Effector CD8-positive, alpha-beta T cell (primary cell): ENCODE data around the gene LBR.
"Not testable (repeated sequence)": the region's sequence is repeated elsewhere in the genome, so short reads cannot be mapped to it uniquely, and the experiment has no call there.

Experiments
- DNase-seq: peaks from one replicate; lab custom pipeline; 2025; lab: John Stamatoyannopoulos, UW

LBR gene

DNA sequence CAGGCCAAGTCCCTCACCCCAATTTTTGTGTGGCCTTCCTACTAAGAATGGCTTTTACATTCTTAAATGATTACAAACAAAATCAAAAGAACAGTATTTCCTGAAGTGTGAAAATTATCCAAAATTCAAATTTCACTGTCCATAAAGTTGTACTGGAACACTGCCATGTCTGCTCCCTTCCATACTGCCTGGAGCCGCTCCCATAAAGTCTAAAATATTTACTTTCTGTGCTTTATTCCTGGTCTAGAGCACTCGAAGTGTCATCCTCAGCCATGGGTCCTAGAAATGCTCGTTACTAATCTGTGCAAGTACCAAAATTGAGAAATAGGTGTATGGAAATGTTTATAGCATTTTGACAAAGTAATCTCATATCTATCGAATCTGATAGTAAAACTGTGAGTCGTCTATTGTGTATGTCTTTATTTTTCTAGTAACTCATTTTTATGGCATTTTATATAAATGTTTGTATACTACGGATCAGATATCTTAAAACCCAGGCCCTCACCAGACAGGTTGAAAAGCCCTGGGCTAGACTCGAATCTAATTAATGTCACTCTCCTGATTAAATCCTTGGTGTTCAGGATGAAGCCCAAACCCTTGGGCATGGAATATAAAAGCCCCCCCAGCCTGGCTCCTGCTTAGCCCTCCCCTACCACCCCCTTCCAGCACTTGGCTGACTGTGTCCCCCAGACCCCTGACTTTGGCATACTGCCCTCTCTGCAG lies 4.9 kb downstream of the LBR start:
- DNase-seq = no peak

DNA sequence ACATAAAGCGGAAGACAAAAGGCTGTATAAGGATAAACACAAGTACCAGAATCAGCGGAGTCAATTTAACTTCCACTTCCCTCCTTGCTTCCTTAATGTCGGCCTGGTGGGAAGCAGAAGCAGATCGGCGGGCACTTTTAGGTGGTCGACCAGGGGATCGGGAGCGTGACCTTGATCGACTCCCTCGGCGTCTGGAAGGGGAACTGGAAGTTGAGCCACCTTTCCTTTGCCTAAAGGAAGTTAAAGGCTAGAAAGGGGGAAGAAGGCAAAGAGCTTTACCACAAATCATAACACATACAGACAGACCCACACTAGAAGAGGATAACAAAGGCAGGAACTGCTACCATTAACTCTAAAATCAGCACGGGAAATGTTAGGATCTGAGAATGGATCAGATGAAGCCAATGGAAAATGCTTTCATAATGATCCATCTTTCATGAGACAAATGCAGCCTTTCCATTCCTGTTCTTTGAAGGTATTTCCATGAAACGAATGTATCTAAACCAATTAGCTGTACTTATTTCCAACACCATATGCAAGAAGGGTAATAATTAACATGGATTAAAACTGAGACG lies 5.7 kb downstream of the LBR start:
- DNase-seq = no peak

DNA sequence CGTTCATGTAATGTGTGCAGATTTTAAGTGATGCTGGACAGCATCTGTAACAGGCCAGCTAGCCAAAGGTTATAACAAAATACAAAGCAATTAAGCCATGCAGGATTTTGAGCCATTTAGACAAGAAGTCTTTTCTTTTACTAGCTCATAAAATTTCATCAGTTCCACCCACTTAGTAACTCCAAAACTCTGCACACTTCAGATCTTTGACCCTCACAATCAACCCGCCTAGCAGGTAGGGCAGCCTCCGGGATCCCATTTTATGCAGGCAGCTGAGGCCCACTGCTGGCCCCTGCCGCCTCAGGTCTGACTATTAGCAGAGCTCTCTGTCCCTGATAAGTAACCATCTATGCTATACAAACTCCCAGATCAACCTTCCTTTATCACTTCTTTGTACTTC lies 9.2 kb downstream of the LBR start:
- DNase-seq = no peak

DNA sequence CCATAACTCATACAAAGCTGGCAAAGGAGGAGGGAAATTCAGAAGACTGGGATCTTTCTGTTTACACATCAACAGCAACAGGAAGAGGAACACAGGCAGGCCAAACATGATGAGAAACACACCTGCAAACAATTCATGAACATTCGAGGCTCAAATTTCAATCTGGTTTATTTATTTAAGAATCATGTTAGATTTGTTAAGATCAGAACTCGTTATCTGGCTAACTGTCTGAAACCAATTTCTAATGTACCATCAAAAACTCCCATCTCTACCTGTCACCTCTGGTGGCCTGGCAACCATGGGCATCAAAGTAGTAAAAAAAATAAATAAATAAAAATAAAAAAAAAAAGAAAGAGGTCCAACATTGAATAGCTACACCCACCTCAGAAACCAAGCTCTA lies 9.8 kb downstream of the LBR start:
- DNase-seq = no peak

DNA sequence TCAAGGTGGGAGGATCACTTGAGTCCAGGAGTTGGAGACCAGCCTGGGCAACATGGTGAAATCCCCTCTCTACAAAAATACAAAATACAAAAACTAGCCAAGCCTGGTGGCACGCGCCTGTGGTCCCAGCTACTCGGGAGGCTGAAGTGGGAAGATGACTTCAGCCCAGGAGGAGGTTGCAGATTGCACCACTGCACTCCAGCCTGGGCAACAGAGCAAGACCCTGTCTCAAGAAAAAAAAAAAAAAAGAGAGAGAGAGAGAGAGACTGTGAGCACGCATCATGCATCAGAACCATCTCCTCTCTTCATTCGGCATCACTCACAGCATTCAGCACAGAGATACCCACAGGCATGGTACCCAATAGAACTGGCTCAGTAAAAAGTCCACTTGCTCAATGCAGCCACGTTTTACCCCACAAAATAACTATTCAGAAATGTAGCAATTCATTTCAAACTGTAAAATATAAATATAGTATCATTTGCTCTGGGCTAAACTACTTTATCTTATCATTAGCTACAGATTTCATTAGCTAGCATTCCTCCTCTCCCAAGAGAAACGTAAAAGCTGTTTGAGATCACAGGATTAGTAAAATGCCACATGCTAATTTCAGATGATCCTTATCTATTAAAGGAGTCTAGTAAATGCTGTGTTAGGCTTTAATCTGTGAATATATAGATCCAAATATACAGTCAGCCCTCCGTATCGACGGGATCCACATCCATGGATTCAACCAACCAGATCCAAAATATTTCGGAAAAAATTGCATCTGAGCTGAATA lies 11.7 kb downstream of the LBR start:
- no peak for DNase-seq

DNA sequence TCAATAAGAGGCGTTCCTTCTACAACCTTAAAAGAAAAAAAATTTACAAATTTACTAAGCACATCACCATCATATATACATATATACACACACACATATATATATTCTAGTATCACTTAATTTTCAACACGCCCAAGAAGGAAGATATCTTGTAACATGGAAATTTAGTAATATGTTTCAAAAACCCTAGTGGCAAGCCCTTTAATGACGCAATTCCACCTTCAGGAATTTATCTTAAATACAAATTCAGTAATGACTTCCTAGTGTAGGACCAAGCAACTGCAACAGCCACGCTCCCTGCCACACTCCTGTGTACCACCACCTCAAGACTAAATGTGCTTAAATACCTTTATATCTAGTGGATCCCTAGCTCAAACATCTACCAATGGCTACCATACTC lies 12.5 kb downstream of the LBR start:
- no peak for DNase-seq

DNA sequence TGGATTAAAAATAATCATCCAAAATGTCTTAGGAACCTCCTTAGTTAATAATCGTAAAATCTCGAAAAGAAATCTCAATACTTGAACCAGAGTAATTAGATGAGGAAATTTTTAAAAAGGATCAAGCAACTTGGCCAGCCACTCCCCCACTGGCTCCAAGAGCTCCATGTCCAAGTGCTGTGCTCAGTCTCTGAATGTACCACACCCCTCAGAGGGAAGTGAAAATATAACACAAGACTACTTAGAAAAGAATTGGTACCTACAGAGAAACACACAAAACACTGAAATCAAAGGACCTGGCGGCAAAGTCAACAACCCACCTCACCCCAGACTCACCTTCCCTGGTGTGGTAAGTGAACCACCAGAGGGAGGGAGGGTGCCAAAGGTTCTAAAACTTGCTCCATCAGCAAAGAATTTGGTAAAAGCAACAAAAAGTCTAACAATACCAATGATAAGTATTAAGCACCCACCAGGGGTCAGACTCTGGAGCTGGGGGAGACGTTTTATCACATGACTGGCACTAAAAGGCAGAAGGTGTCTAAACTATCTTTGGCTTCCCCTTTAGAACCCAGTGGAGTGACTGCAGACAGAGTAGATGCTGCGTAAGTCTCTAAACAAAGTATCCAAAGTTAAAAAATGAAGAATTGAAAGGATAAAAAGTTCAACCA lies 14.0 kb downstream of the LBR start:
- no peak for DNase-seq

DNA sequence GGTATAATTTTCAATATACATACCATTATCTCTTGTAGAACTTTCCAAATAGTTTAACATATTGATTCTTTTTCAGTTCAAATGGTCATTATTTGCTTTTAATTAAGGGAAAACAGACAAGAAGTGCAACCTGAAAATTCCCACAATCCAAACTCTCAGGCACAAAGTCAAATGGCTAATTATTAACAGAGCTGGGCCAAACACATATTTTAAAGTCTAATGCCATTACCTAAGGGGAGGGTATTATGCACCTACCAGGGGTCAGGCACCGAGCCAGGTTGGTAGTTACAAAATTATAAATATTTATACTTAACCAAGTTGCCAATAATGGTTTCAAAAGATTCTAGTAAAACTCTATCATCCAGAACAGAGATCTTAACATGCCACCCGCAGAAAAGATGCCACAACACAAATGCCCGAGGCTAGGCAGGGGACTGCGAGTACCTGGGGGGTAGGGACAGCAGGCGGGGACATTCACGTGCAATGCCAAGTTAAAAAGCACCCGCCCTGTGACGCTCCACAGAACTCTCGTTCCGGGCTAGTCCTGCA lies 15.0 kb downstream of the LBR start:
- no peak for DNase-seq

DNA sequence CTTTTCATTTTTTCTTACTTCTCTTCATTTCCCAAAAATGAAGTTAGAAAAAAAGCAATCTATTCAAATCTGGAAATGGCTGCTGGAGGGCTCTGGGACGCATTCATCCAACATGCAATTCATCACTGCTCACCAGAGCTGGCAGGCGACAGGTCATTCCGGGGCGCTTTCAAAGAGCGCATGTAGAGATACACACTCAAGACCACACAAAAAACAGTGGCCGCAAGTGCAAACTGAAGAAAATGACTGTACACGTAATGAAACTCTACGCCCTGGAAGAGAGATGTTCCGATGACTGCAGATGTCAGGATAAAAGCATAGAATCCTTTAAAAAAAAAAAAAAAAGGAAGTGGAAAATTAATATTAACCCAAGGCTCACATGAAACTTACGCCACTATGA lies 15.5 kb downstream of the LBR start:
- no peak for DNase-seq

DNA sequence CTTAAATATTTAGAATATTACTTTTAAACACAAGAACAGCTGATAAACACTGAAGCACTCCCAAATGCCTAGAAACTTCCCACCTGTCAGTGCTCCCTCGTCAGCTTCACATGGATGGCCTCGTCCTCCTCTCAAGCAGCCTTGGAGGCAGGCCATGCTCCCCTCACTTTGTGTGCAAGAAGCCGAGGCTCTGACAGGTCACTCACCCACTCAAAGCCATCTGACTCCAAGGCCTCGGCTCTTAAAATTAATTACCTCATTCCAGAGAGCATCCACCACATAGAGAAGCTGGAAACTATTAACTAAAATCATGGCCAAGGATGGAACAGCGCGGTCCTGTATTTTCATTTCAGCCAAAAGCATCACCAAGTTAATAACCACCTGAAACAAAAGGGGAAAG lies 17.8 kb downstream of the LBR start:
- DNase-seq = no peak

DNA sequence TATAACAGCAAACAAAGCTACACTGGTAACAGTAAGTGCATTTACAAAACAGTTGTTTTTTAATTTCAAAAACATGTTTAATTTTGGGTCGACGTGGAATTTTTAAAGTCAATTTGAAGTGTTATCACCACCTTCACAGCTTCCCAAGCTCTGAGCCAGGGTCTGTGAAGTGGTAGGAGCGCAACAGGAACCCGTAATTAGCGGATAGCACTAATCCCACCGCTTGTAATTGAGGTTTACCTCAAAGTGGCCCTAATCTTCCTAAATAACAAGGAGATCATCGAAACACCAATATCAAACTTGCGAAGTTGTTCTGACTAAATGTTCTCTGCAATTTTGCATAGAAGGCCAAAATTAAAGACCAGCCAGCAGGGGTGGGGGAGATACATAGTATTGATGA lies 18.8 kb downstream of the LBR start:
- no peak for DNase-seq

DNA sequence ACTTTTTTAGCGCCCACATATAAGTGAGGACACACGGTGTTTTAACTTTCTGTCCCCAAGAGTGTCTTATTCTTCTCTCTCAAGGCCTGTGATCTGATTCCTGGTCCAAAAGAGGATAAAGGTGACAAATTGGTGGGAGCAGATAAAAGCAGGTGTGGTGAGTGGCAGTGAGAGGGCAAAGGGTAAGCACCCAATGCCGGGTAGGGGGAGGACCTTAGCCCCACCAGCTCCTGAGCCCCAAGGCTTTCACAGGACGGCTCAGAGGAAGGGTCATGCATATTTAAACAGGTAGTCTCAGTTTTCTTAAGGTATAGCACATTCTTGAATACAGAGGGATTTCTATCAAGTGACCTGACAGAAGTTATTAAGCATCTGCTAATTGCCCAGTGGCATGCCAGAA lies 19.6 kb downstream of the LBR start:
- no peak for DNase-seq

DNA sequence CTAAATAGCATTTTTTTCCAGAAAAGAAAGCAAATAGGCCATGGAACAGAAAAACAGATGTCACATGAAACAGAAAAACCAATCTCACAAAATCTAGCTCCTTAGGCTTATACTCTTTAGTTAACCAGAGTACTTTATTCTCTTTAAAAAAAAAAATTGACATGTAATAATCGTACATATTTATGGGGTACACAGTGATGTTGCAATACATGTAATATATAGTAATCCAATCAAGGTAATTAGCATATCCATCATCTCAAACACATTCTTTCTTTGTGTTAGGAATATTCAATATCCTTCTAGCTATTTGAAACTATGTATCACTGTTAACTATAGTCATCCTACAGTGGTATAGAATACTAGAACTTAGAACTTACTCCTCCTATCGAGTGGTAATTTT lies 20.1 kb downstream of the LBR start:
- no peak for DNase-seq

DNA sequence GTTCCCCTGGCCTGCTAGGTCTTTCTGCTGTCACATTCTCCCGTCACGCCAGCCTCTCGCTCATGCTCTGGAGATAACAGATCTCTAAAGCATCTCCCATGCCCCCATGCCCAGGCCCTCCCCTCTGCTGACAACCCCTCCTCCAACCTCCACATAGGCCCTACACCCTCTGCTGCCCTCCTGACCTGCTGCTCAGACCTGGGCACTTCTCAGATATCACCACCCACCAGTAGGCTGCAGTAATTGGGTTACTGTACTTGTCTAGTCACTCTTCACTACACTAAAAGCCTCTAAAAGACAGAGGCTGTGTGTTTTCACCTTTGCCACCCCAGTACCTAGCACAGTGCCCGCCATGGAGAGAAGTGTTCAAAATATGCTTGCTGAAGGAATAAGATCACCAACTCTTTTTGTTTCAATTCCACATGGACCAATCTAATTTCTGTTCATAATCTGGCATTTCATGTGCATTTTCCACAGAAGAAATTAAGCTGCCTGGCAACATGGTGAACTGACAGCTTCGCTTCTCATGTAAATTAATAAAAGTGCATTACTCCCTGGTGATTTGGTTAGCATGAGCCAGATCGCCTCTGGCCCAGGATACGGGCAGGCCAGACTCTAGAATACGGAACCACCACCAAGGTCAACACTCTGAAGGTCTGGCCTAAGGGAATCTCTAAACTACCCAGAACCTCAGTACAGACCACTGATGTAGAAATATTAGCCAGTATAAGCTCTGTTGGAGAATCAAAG lies 20.7 kb downstream of the LBR start:
- DNase-seq = no peak

DNA sequence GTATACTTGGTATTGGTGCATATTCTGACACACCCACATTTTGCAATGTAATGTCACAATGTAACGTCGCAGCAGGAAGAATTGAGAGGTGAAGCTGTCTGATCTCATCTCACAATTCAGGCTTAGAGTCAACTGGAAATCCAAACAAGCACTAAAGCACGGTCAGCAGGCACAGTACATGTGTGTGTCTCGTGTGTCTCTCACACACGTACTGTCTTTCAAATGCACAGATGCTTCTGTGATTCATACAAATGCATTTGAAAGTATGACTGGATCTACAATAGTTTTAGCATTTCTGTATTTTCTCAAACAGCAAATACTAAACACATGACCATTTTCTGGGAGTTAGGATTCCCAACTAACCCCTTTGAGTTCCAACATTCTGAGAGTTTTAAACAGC lies 26.9 kb downstream of the LBR start:
- no peak for DNase-seq

DNA sequence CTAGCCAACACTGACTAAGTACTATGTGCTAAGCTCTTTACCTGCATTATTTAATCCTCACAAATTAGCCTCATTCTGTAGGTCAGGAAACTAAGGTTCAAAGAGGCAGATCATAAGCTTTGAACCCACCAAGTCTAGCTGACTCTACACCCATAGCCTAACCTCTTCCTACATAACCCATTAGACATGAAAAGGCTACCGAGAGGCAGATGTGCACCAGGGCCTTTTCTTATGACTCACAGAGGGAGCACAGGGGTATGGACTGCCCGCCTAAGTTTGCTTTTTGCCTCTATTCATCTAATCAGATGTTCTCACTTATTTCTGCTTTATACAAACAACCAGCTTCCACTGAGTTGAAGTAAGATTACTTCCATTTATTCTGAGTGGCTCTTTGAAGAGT lies 31.5 kb downstream of the LBR start:
- no peak for DNase-seq

DNA sequence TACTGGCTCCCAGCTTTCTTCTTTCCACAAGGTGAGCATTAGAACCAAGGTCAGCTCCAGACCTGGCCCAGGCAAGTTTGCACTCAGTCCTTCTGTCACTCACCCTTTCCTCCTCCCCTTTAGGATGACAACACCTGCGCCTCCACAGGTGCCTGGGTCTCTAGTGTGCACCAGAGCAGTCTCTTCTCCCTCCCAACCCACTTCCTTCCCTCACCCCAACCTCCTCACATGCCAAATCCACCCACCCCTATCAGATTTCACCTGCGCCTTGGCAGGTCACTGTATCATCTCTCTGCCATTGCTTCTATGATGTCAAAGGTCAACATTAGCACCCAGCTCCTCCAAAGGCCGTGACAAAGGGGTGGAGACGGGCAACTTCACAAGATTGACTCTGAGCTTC lies 38.0 kb downstream of the LBR start:
- DNase-seq = no peak

DNA sequence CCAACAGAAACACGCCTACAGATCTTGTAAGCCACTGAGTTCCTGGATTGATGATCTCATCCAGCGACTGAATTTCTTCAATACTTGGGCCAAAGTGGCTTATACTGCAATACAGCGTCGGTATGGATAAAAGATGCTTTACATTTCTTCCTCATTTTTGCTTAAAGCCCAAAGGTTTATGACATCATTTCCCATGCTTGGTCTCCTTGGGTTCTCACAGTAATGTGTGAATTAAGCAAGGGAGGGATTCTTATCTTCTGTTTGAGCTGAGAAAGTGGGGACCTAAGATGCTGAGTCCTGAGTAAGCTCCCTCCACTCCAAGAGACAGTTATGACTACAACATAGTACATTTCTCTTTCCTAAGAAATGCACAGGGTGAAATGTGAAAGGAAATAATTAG lies 39.5 kb downstream of the LBR start:
- DNase-seq = no peak

DNA sequence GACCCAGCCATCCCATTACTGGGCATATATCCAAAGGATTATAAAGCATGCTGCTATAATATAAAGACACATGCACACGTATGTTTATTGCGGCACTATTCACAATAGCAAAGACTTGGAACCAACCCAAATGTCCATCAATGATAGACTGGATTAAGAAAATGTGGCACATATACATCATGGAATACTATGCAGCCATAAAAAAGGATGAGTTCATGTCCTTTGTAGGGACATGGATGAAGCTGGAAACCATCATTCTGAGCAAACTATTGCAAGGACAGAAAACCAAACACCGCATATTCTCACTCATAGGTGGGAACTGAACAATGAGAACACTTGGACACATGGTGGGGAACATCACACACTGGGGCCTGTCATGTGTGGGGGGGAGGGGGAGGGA lies 41.0 kb downstream of the LBR start:
- not testable (repeated sequence) for DNase-seq

DNA sequence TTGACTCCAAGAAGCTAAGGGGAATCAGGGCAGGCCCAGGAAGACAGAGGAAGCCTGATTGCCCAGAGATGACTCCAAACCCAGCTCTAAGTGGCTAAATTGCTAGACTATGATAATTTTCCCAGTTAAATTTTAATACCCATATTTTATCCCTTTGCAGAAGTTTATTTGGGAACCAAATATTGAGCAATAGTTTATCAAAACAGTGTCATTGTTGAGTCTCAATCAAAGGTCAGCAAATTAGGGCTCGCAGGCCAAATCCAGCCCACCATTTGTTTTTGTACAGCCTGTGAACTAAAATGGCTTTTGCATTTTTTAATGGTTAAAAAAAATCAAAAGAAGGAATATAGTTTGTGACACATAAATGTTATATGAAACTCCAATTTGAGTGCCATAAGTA lies 47.1 kb downstream of the LBR start:
- DNase-seq = no peak

DNA sequence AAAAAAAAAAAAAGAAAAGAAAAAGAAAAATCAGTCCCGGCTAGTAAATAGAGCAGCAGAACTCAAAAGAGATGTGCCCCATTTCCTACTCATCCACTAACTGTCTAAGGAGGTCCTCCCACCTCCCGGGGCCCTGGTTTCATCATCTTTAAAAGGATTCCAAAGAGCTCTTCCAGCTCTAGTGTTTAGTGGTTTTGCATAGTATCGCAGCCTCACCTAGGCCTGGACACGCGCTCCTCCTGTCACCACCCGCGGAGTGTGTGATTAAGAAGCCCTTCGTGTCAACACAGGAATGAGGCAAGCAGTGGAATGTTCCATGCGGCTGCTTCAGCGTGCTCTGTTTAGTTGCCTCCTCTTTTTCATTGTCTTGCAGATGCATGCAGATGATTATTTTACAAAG lies 49.0 kb downstream of the LBR start:
- no peak for DNase-seq

DNA sequence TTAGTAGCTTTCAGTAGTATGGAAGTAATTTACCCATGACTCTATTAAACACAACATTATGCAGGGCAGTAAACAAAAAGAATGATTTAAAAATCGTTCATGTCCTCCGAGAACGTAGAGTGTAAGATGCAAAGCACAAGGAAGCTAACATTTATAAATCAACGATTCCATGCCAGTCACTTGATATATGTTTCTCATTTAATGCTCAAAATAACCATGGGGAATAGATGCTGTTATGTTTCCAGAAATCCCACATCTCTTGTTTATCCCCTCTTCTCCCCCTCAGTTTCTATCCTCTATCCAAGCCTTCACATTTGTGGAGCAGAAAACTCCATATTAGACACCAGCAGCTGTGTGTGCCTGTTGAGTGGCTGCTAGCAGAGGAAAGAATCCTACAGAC lies 52.8 kb downstream of the LBR start:
- no peak for DNase-seq
